HFFc6 (cell line): ENCODE results near the gene TACC2. TPM values are rescaled to one million over a fixed set of nuclear protein-coding genes. Genes with fewer than 3 reads are reported as not detected.
"Not testable (repeated sequence)": the region's sequence is repeated elsewhere in the genome, so short reads cannot be mapped to it uniquely, and the experiment has no call there.

Experiments
- DNase-seq: peaks from one replicate; pipeline ENCODE4 v3.0.0-alpha.2; 2018
- H3K27ac Mint-ChIP-seq: 2 replicates; pipeline ENCODE4 v1.8.0; 2020; ENCODE audit warnings: mild to moderate bottlenecking, mixed read lengths
- H3K27me3 Mint-ChIP-seq: 2 replicates; pipeline ENCODE4 v1.8.0; 2021; ENCODE audit warnings: mild to moderate bottlenecking, moderate library complexity, mixed read lengths; ENCODE audit not compliant: insufficient read depth
- H3K36me3 Mint-ChIP-seq: 2 replicates; pipeline ENCODE4 v1.8.0; 2021; ENCODE audit warnings: low read depth, mixed read lengths
- H3K4me1 Mint-ChIP-seq: 2 replicates; pipeline ENCODE4 v1.8.0; 2020; ENCODE audit warnings: low read depth, mixed read lengths
- H3K4me3 Mint-ChIP-seq: 2 replicates; pipeline ENCODE4 v1.8.0; 2020; ENCODE audit warnings: mild to moderate bottlenecking, moderate library complexity, mixed read lengths
- H3K9me3 Mint-ChIP-seq: 2 replicates; pipeline ENCODE4 v1.8.0; 2020; ENCODE audit warnings: mild to moderate bottlenecking, mixed read lengths
- CTCF ChIP-seq: fragments of 200-600 bp; sonication (generic); IDR thresholded peaks from 2 replicates; pipeline ENCODE4 v1.5.0; 2021; ENCODE audit warnings: antibody characterized with exemption, mild to moderate bottlenecking
- total RNA-seq, 6 experiments: library from RNA; stranded (reverse); fragmentation: NEBNext Ultra II Directional; extraction: Animal tissue kit (Norgen Biotek cat#: 25700); gene quantifications; 2 replicates in 1 of 6; 3 replicates in 5 of 6; pipeline ENCODE4 v1.2.3, GENCODE V29; 2021

Gene TACC2
- total RNA-seq, 6 experiments from 2014 or later = 15.9 to 19.5 (median 17.5) TPM

GRCh38 chr10:122014652-122015248, 25.8 kb downstream of the TACC2 start:
- H3K4me3 Mint-ChIP-seq = no peak overlapping the region
- no peak overlapping the region for H3K27ac Mint-ChIP-seq
- DNase-seq = no peak
- TF ChIP-seq CTCF = no peak
- peaks cover 49% of the 10 kb centered on the region for H3K27me3 Mint-ChIP-seq
- peaks cover 9% of the 10 kb centered on the region; the same call in 1 of the 2 replicates for H3K9me3 Mint-ChIP-seq
- peaks cover 12% of the 10 kb centered on the region; the same call in 1 of the 2 replicates for H3K4me1 Mint-ChIP-seq
- H3K36me3 Mint-ChIP-seq = no peaks in the 10 kb centered on the region

GRCh38 chr10:122017926-122018325, 29.0 kb downstream of the TACC2 start:
- not testable (repeated sequence) for H3K36me3 Mint-ChIP-seq, H3K9me3 Mint-ChIP-seq, DNase-seq, H3K27ac Mint-ChIP-seq, H3K4me3 Mint-ChIP-seq
- peaks cover 22% of the 10 kb centered on the region for H3K4me1 Mint-ChIP-seq
- peaks cover 50% of the 10 kb centered on the region for H3K27me3 Mint-ChIP-seq

- Mint-ChIP-seq H3K4me3 (no peak overlapping the region), H3K27me3 (peaks cover 44% of the 10 kb centered on the region), H3K4me1 (peaks cover 22% of the 10 kb centered on the region), H3K27ac (no peak overlapping the region), H3K36me3 (no peaks in the 10 kb centered on the region), H3K9me3 (no peaks in the 10 kb centered on the region)
- no peak for DNase-seq
- TF ChIP-seq CTCF = no peak
Measured at GRCh38 chr10:122018491-122018890, 29.5 kb downstream of the TACC2 start.

- DNase-seq = no peak
- no peak overlapping the region for H3K27ac Mint-ChIP-seq
- no peak for TF ChIP-seq CTCF
- no peaks in the 10 kb centered on the region for H3K9me3 Mint-ChIP-seq
- peak overlapping the region; percentile 19; the same call in 1 of the 2 replicates for H3K4me3 Mint-ChIP-seq
- peaks cover 40% of the 10 kb centered on the region for H3K27me3 Mint-ChIP-seq
- no peaks in the 10 kb centered on the region for H3K36me3 Mint-ChIP-seq
- peaks cover 22% of the 10 kb centered on the region for H3K4me1 Mint-ChIP-seq
Measured at GRCh38 chr10:122018951-122019413, 30.0 kb downstream of the TACC2 start.

GRCh38 chr10:122019414-122019975, 30.5 kb downstream of the TACC2 start:
- Mint-ChIP-seq H3K27me3 (peaks cover 38% of the 10 kb centered on the region), H3K27ac (no peak overlapping the region), H3K9me3 (no peaks in the 10 kb centered on the region), H3K4me1 (peaks cover 22% of the 10 kb centered on the region), H3K36me3 (no peaks in the 10 kb centered on the region), H3K4me3 (peak overlapping the region; percentile 19; the same call in 1 of the 2 replicates)
- no peak for TF ChIP-seq CTCF
- no peak for DNase-seq

GRCh38 chr10:122020226-122020625, 31.3 kb downstream of the TACC2 start:
- no peak overlapping the region for H3K27ac Mint-ChIP-seq
- H3K36me3 Mint-ChIP-seq = no peaks in the 10 kb centered on the region
- H3K4me1 Mint-ChIP-seq = peaks cover 22% of the 10 kb centered on the region
- H3K27me3 Mint-ChIP-seq = peaks cover 36% of the 10 kb centered on the region
- H3K4me3 Mint-ChIP-seq = no peak overlapping the region
- no peak for DNase-seq
- H3K9me3 Mint-ChIP-seq = no peaks in the 10 kb centered on the region
- TF ChIP-seq CTCF = no peak
